MCF 10A (cell line): ENCODE results near the gene CSTPP1. TPM values are rescaled to one million over a fixed set of nuclear protein-coding genes. Genes with fewer than 3 reads are reported as not detected.
"Not testable (repeated sequence)": the region's sequence is repeated elsewhere in the genome, so short reads cannot be mapped to it uniquely, and the experiment has no call there.

Experiments used
- BruUV-seq: library from RNA; stranded (reverse); fragments of 400-500 nt; replicated peaks from 2 replicates; lab custom pipeline; 2021; lab: Mats Ljungman, UMichigan
- CTCF ChIA-PET: fragments of 300-600 bp; sonication (Branson Sonifier 250); formaldehyde crosslinking; extraction: SDS; loops from one replicate; lab custom pipeline; 2021; ENCODE audit warnings: antibody characterized with exemption, inconsistent platforms; lab: Yijun Ruan, JAX
- POLR2A ChIA-PET: fragments of 300-600, 350-650 bp; sonication (Branson Sonifier 250); formaldehyde crosslinking; extraction: SDS; loops from one replicate; lab custom pipeline; 2020; ENCODE audit warnings: antibody characterized with exemption, inconsistent platforms; lab: Yijun Ruan, JAX
- DNase-seq: peaks from one replicate; pipeline ENCODE4 v3.0.0-alpha.2; 2018; ENCODE audit not compliant: unreplicated experiment
- H3K27ac Mint-ChIP-seq: one replicate; pipeline ENCODE4 v1.8.0; 2022; ENCODE audit warnings: mild to moderate bottlenecking, low read depth, mixed read lengths; ENCODE audit not compliant: unreplicated experiment
- H3K27me3 Mint-ChIP-seq: one replicate; pipeline ENCODE4 v1.8.0; 2022; ENCODE audit warnings: mixed read lengths; ENCODE audit not compliant: insufficient read depth, unreplicated experiment
- H3K36me3 Mint-ChIP-seq: one replicate; pipeline ENCODE4 v1.8.0; 2022; ENCODE audit warnings: mild to moderate bottlenecking, moderate library complexity, mixed read lengths; ENCODE audit not compliant: insufficient read depth, unreplicated experiment
- H3K4me1 Mint-ChIP-seq: one replicate; pipeline ENCODE4 v1.8.0; 2022; ENCODE audit warnings: mixed read lengths; ENCODE audit not compliant: insufficient read depth, unreplicated experiment
- H3K4me3 Mint-ChIP-seq: one replicate; pipeline ENCODE4 v1.8.0; 2022; ENCODE audit warnings: mild to moderate bottlenecking, moderate library complexity, mixed read lengths; ENCODE audit not compliant: unreplicated experiment
- H3K9me3 Mint-ChIP-seq: one replicate; pipeline ENCODE4 v1.8.0; 2022; ENCODE audit warnings: mixed read lengths; ENCODE audit not compliant: unreplicated experiment
- CTCF ChIP-seq: fragments of 200-600 bp; IDR thresholded peaks from one replicate; pipeline ENCODE4 v1.8.0; 2022; ENCODE audit warnings: antibody characterized with exemption, mild to moderate bottlenecking; ENCODE audit not compliant: unreplicated experiment
- intact Hi-C: fragments of 100-400 bp; cut with micrococcal nuclease; formaldehyde crosslinking; loops from 2 replicates; pipeline ENCODE4 v1.14.1; 2022
- total RNA-seq: library from RNA; stranded (reverse); gene quantifications from 2 replicates; pipeline ENCODE4 v1.2.3, GENCODE V29; 2022

The CSTPP1 gene
- total RNA-seq, 1 experiment from 2014 or later, result 19.2 TPM

GRCh38 chr11:47078751-47079521 is 142.4 kb downstream of the CSTPP1 start:
- no peak for DNase-seq
- no TSS peak for BruUV-seq
- Mint-ChIP-seq H3K27ac (no peak overlapping the region), H3K4me1 (no peaks in the 10 kb centered on the region), H3K36me3 (no peaks in the 10 kb centered on the region), H3K4me3 (no peak overlapping the region), H3K27me3 (no peaks in the 10 kb centered on the region), H3K9me3 (no peaks in the 10 kb centered on the region)
- no peak for TF ChIP-seq CTCF
- intact Hi-C loops, result no loop called here
- POLR2A ChIA-PET, result no interaction called here
- CTCF ChIA-PET, result no interaction called here

GRCh38 chr11:47080775-47081174 is 144.2 kb downstream of the CSTPP1 start:
- H3K4me1 Mint-ChIP-seq, H3K36me3 Mint-ChIP-seq, DNase-seq, H3K4me3 Mint-ChIP-seq, H3K9me3 Mint-ChIP-seq, intact Hi-C loops, H3K27me3 Mint-ChIP-seq, BruUV-seq, H3K27ac Mint-ChIP-seq: not testable (repeated sequence)
- POLR2A ChIA-PET, result interaction anchor here (1.2 kb wide), 1 partner anchor 14 kb away, joined by 4 read pairs; no protein-coding TSS in a partner anchor
- CTCF ChIA-PET, result interaction anchor here (0.6 kb wide), 1 partner anchor 142 kb away, joined by 3 read pairs; no protein-coding TSS in a partner anchor

- intact Hi-C loops, result no loop called here
These were observed 147.4 kb downstream of the CSTPP1 start for GRCh38 chr11:47083913-47084312.

GRCh38 chr11:47087801-47088200 is 151.2 kb downstream of the CSTPP1 start:
- H3K4me3 Mint-ChIP-seq, result no peak overlapping the region
- intact Hi-C loops, result no loop called here
- POLR2A ChIA-PET, result interaction anchor here (0.6 kb wide), 1 partner anchor 82 kb away, joined by 3 read pairs; no protein-coding TSS in a partner anchor
- TF ChIP-seq CTCF, result no peak
- H3K9me3 Mint-ChIP-seq, result no peaks in the 10 kb centered on the region
- no peak for DNase-seq
- no peaks in the 10 kb centered on the region for H3K27me3 Mint-ChIP-seq
- CTCF ChIA-PET, result no interaction called here
- BruUV-seq, result no TSS peak
- no peaks in the 10 kb centered on the region for H3K36me3 Mint-ChIP-seq
- H3K27ac Mint-ChIP-seq, result no peak overlapping the region
- no peaks in the 10 kb centered on the region for H3K4me1 Mint-ChIP-seq

More at GRCh38 chr11:47083913-47084312, 147.4 kb downstream of the CSTPP1 start:
- peak; percentile 39 for DNase-seq
- Mint-ChIP-seq H3K27me3 (no peaks in the 10 kb centered on the region), H3K4me3 (no peak overlapping the region), H3K27ac (no peak overlapping the region), H3K36me3 (no peaks in the 10 kb centered on the region), H3K9me3 (no peaks in the 10 kb centered on the region), H3K4me1 (no peaks in the 10 kb centered on the region)
- no TSS peak for BruUV-seq
- ChIA-PET POLR2A (no interaction called here), CTCF (no interaction called here)
- no peak for TF ChIP-seq CTCF
